ENCODE results near the gene YARS1. TPM values are rescaled to one million over a fixed set of nuclear protein-coding genes. Genes with fewer than 3 reads are reported as not detected.

Gene YARS1
- total RNA-seq, 1 experiment from 2014 or later = 194 TPM

DNA sequence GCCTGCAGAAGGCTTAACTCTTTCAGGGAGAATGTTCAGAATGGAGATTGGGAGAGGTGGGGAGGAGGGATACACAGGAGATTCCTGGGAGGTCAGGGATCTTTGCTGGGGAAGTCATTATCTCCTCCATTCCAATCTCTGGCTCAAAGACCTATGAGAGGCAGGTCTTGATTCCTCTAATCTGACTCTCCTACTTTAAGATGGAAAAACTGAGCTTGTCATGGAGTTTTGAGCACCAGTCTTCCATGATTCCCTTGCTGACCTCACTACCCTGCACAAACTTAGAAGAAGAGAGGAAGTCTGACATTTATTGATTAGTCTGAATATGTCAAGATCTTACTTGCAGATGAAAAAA lies 73.1 kb downstream of the YARS1 start:
- Mint-ChIP-seq H3K4me3 (no peak overlapping the region), H3K27me3 (ENCODE audit: low read depth) (peaks cover 14% of the 10 kb centered on the region), H3K36me3 (ENCODE audit: insufficient read depth in 1 of 3, low read depth in 3 of 3) (peaks cover 0 to 10% (median 5%) of the 10 kb centered on the region in 3 experiments; a peak in 5 of 7 replicates), H3K27ac (no peak overlapping the region), H3K4me1 (peaks cover 33 to 36% of the 10 kb centered on the region in 2 experiments), H3K9me3 (no peaks in the 10 kb centered on the region)
- Histone ChIP-seq H3K56ac (ENCODE audit: insufficient read length, low read depth, low read length) (no peak overlapping the region), H4K20me1 (ENCODE audit: control insufficient read depth, insufficient read depth, insufficient read length) (no peaks in the 10 kb centered on the region), H3K4ac (ENCODE audit: low read depth, low read length) (no peak overlapping the region), H3K79me1 (ENCODE audit: insufficient read depth, low read depth, low read length, poor library complexity, severe bottlenecking) (no peaks in the 10 kb centered on the region), H2BK15ac (ENCODE audit: low read depth, low read length) (no peak overlapping the region), H3K27ac (ENCODE audit: insufficient read length, low read depth, low read length) (no peak overlapping the region), H3K23me2 (ENCODE audit: insufficient read length, low read depth, low read length, poor library complexity, severe bottlenecking) (peaks cover 3% of the 10 kb centered on the region), H2BK12ac (ENCODE audit: insufficient read length, low read depth, low read length) (no peak overlapping the region), H3K23ac (ENCODE audit: insufficient read length, low read depth, low read length) (no peak overlapping the region), H2AFZ (ENCODE audit: low read length) (no peak overlapping the region), H2BK5ac (ENCODE audit: insufficient read length, low read length) (no peak overlapping the region), H4K91ac (ENCODE audit: insufficient read length, low read depth, low read length) (no peak overlapping the region), H4K8ac (replicated peaks; ENCODE audit: insufficient read length, low read depth, low read length) (no peak overlapping the region), H3K14ac (ENCODE audit: insufficient read depth, low read length) (no peak overlapping the region), H4K5ac (ENCODE audit: insufficient read length, low read depth, low read length) (no peak overlapping the region), H3K4me2 (ENCODE audit: insufficient read depth, insufficient read length, low read length) (no peak overlapping the region), H2AK5ac (ENCODE audit: insufficient read length, low read length) (no peak overlapping the region), H3K79me2 (ENCODE audit: insufficient read depth, low read length) (no peaks in the 10 kb centered on the region), H3K27me3 (ENCODE audit: insufficient read depth, low read length) (no peaks in the 10 kb centered on the region; the same call in 1 of the 2 replicates), H3T11ph (ENCODE audit: low read length) (no peak overlapping the region), H3K9me3 (ENCODE audit: control insufficient read depth, low read depth, low read length) (no peaks in the 10 kb centered on the region), H3K18ac (ENCODE audit: insufficient read length, low read depth, low read length) (no peak overlapping the region), H3K4me1 (ENCODE audit: insufficient read depth, low read length) (peaks cover 3% of the 10 kb centered on the region; the same call in 1 of the 2 replicates), H2BK120ac (ENCODE audit: low read depth, low read length, poor library complexity, severe bottlenecking) (no peak overlapping the region), H2BK20ac (ENCODE audit: low read depth, low read length, poor library complexity, severe bottlenecking) (no peak overlapping the region), H3K9ac (ENCODE audit: extremely low read depth, insufficient read length, low read length) (no peak overlapping the region)
- no peak for DNase-seq
- TF ChIP-seq, protein P1, sequence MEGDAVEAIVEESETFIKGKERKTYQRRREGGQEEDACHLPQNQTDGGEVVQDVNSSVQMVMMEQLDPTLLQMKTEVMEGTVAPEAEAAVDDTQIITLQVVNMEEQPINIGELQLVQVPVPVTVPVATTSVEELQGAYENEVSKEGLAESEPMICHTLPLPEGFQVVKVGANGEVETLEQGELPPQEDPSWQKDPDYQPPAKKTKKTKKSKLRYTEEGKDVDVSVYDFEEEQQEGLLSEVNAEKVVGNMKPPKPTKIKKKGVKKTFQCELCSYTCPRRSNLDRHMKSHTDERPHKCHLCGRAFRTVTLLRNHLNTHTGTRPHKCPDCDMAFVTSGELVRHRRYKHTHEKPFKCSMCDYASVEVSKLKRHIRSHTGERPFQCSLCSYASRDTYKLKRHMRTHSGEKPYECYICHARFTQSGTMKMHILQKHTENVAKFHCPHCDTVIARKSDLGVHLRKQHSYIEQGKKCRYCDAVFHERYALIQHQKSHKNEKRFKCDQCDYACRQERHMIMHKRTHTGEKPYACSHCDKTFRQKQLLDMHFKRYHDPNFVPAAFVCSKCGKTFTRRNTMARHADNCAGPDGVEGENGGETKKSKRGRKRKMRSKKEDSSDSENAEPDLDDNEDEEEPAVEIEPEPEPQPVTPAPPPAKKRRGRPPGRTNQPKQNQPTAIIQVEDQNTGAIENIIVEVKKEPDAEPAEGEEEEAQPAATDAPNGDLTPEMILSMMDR (conservative IDR thresholded peaks at IDR 0.05) = no peak
